K562 (cell line): ENCODE measurements around the gene ABCC6. TPM values are rescaled to one million over a fixed set of nuclear protein-coding genes. Genes with fewer than 3 reads are reported as not detected.

Experiments used
- ATF3 ChIP-seq, 2 experiments: fragments of 450-650 bp in 1 of 2; sonication (generic) in 1 of 2; formaldehyde crosslinking in 1 of 2; IDR thresholded peaks in 1 of 2; conservative IDR thresholded peaks in 1 of 2; 2 replicates each; pipeline versions ENCODE4 v1.6.1 to v1.8.1; 2016 to 2023; ENCODE audit warnings: mild to moderate bottlenecking in 2 of 2, moderate library complexity in 2 of 2, inconsistent platforms in 1 of 2, missing genetic modification reagents in 1 of 2
- FOXM1 ChIP-seq, 2 experiments: fragments of 450-650 bp in 1 of 2; sonication (generic) in 1 of 2; formaldehyde crosslinking in 1 of 2; IDR thresholded peaks; 2 replicates each; pipeline versions ENCODE4 v1.6.1 to v1.9.0; 2017 to 2022; ENCODE audit warnings: low read depth in 2 of 2, mild to moderate bottlenecking in 2 of 2, missing genetic modification reagents in 1 of 2, moderate library complexity in 1 of 2
- GABPA ChIP-seq: fragments of 200-800 bp; sonication (Bioruptor generic); conservative IDR thresholded peaks from 2 replicates; pipeline ENCODE4 v1.6.1; 2016; ENCODE audit warnings: low read depth, missing genetic modification characterization, missing compliant biosample characterization
- JUND ChIP-seq, 2 experiments: IDR thresholded peaks; 2 replicates in 1 of 2; 3 replicates in 1 of 2; pipeline ENCODE4 v1.6.1; 2011; ENCODE audit warnings: borderline replicate concordance in 2 of 2, low read depth in 2 of 2, low read length in 2 of 2, improper control_type of control experiment in 1 of 2, missing biosample characterization in 1 of 2, missing genetic modification characterization in 1 of 2, missing genetic modification reagents in 1 of 2
- RERE ChIP-seq: sonication (generic); formaldehyde crosslinking; IDR thresholded peaks from 2 replicates; pipeline ENCODE4 v1.8.0; 2023; ENCODE audit warnings: missing genetic modification reagents, mild to moderate bottlenecking, borderline replicate concordance
- SETDB1 ChIP-seq: IDR thresholded peaks from one replicate; pipeline ENCODE4 v1.6.1; 2012; ENCODE audit warnings: low read length, control low read depth, inconsistent platforms
- TEAD1 ChIP-seq, 2 experiments: fragments of 450-650 bp in 1 of 2; sonication (generic) in 1 of 2; formaldehyde crosslinking; IDR thresholded peaks; 2 replicates each; pipeline versions ENCODE4 v1.4.0 to v1.8.0; 2020 to 2022; ENCODE audit warnings: mild to moderate bottlenecking in 2 of 2, missing genetic modification reagents in 1 of 2
- ZBTB26 ChIP-seq: fragments of 450-650 bp; formaldehyde crosslinking; IDR thresholded peaks from 2 replicates; pipeline ENCODE4 v1.4.0; 2022; ENCODE audit warnings: missing genetic modification characterization
- ZNF197 ChIP-seq: fragments of 200-800 bp; sonication (Bioruptor generic); IDR thresholded peaks from 2 replicates; pipeline ENCODE4 v1.6.1; 2016; ENCODE audit warnings: low read depth, missing genetic modification characterization, missing compliant biosample characterization
- ZNF609 ChIP-seq: sonication (generic); formaldehyde crosslinking; IDR thresholded peaks from 2 replicates; pipeline ENCODE4 v1.8.1; 2023; ENCODE audit warnings: missing genetic modification reagents, mild to moderate bottlenecking, borderline replicate concordance
- ZSCAN32 ChIP-seq: fragments of 450-650 bp; formaldehyde crosslinking; IDR thresholded peaks from 2 replicates; pipeline ENCODE4 v1.4.0; 2020; ENCODE audit warnings: mild to moderate bottlenecking, moderate library complexity
- polyA plus RNA-seq, 8 experiments: library from polyadenylated mRNA; depleted of rRNA in 4 of 8; stranded (reverse) in 5 of 8; unstranded in 3 of 8; fragments of >200 nt; fragmentation: Nextera tagmentation in 2 of 8; fragmentation: Illumina TruSeq in 1 of 8; extraction: Ambion mirVana in 2 of 8; extraction: Trizol in 1 of 8; gene quantifications; 2 replicates each; pipeline versions ENCODE4 v1.2.1 to v1.2.3, GENCODE V29; 2011 to 2014; ENCODE audit warnings: inconsistent platforms in 1 of 8, missing spikeins in 1 of 8
- total RNA-seq, 7 experiments: library from RNA; depleted of rRNA in 6 of 7; stranded (reverse); fragments of >200 nt in 6 of 7; fragmentation: Illumina TruSeq in 2 of 7; extraction: Trizol in 2 of 7; gene quantifications; 2 replicates each; pipeline versions ENCODE4 v1.2.1 to v1.2.3, GENCODE V29; 2011 to 2021; ENCODE audit warnings: low replicate concordance in 1 of 7

ABCC6 gene
- total and polyA plus RNA-seq, 9 of the 15 experiments (the other 6 are each of a cell fraction or from before 2014, with no cell fraction given): 0.03 to 0.46 (median 0.07) TPM; not detected in 4

- TF ChIP-seq ZNF609 (CRISPR knock-in tag) (no peak), ZNF197 (CRISPR knock-in tag) (no peak), ATF3 (IDR thresholded peaks at IDR 0.05) (peak; percentile 87), ATF3 (CRISPR knock-in tag; conservative IDR thresholded peaks at IDR 0.05) (peak; percentile 65; the same call in 1 of the 2 replicates), TEAD1 (CRISPR knock-in tag; IDR thresholded peaks at IDR 0.05) (0 out of 4 replicates have a peak, but pooled peaks of 1 of the 2 experiments have one; percentile 24), JUND (IDR thresholded peaks at IDR 0.05; ENCODE audit: borderline replicate concordance, low read depth, low read length) (peak; percentile 62), JUND (tag; IDR thresholded peaks at IDR 0.05; ENCODE audit: borderline replicate concordance, low read depth, low read length) (peak; percentile 48; the same call in 1 of the 3 replicates), GABPA (peak; percentile 52), ZBTB26 (CRISPR knock-in tag) (0 out of 2 replicates have a peak, but pooled peaks have one; percentile 31), RERE (no peak), FOXM1 (IDR thresholded peaks at IDR 0.05; ENCODE audit: low read depth) (peak; percentile 75), FOXM1 (CRISPR knock-in tag; IDR thresholded peaks at IDR 0.05; ENCODE audit: low read depth) (no peak), ZSCAN32 (CRISPR knock-in tag) (no peak), SETDB1 (no peak)
Measured at GRCh38 chr16:16120382-16121184, 102.7 kb downstream of the ABCC6 start (continued).
